ENCODE data around the gene SLC18A2.

The SLC18A2 gene

GRCh38 chr10:117237401-117237991 lies 3.4 kb upstream of the SLC18A2 start:
- no peak for DNase-seq (ENCODE audit: low spot score)

GRCh38 chr10:117239051-117239450 lies 1.9 kb upstream of the SLC18A2 start:
- DNase-seq (ENCODE audit: low spot score), result no peak

- no peak for DNase-seq (ENCODE audit: low spot score)
These were observed 943 bp upstream of the SLC18A2 start for GRCh38 chr10:117239721-117240620.

- DNase-seq (ENCODE audit: low spot score), result peak; percentile 69
These were observed 888 bp downstream of the SLC18A2 start for GRCh38 chr10:117241541-117242462.

- no peak for DNase-seq (ENCODE audit: low spot score)
These were observed 1.5 kb downstream of the SLC18A2 start for GRCh38 chr10:117242463-117242832.

- DNase-seq (ENCODE audit: low spot score), result no peak
These were observed 6.2 kb downstream of the SLC18A2 start for GRCh38 chr10:117246997-117247671.

- no peak for DNase-seq (ENCODE audit: low spot score)
These were observed 8.0 kb downstream of the SLC18A2 start for GRCh38 chr10:117248750-117249465.

- DNase-seq (ENCODE audit: low spot score), result no peak
These were observed 8.7 kb downstream of the SLC18A2 start for GRCh38 chr10:117249493-117250093.

GRCh38 chr10:117250411-117250810 lies 9.5 kb downstream of the SLC18A2 start:
- DNase-seq (ENCODE audit: low spot score), result no peak

- DNase-seq (ENCODE audit: low spot score), result no peak
These were observed 13.0 kb downstream of the SLC18A2 start for GRCh38 chr10:117253908-117254307.

GRCh38 chr10:117254338-117254737 lies 13.4 kb downstream of the SLC18A2 start:
- DNase-seq (ENCODE audit: low spot score), result no peak

GRCh38 chr10:117254774-117255735 lies 14.1 kb downstream of the SLC18A2 start:
- peak; percentile 34 for DNase-seq (ENCODE audit: low spot score)

GRCh38 chr10:117255835-117256460 lies 15.0 kb downstream of the SLC18A2 start:
- peak; percentile 17 for DNase-seq (ENCODE audit: low spot score)

- DNase-seq (ENCODE audit: low spot score), result no peak
These were observed 16.0 kb downstream of the SLC18A2 start for GRCh38 chr10:117256910-117257309.

GRCh38 chr10:117257721-117258120 lies 16.8 kb downstream of the SLC18A2 start:
- no peak for DNase-seq (ENCODE audit: low spot score)

- DNase-seq (ENCODE audit: low spot score), result no peak
These were observed 18.4 kb downstream of the SLC18A2 start for GRCh38 chr10:117259279-117259678.

- no peak for DNase-seq (ENCODE audit: low spot score)
These were observed 19.2 kb downstream of the SLC18A2 start for GRCh38 chr10:117260084-117260483.

- no peak for DNase-seq (ENCODE audit: low spot score)
These were observed 20.6 kb downstream of the SLC18A2 start for GRCh38 chr10:117261501-117261900.

- no peak for DNase-seq (ENCODE audit: low spot score)
These were observed 21.5 kb downstream of the SLC18A2 start for GRCh38 chr10:117262291-117262902.
